DND-41 (cell line): ENCODE data around the gene PET100.

Experiments used
- ATAC-seq: fragments of 200-7000 bp; cut with Tn5 transposase; 3 replicates; pipeline ENCODE4 v1.9.1; 2021; ENCODE audit warnings: low read depth; ENCODE audit not compliant: insufficient read depth
- DNase-seq: peaks from one replicate; pipeline ENCODE4 v3.0.0-alpha.2; 2020
- H2AFZ ChIP-seq: 2 replicates; pipeline ENCODE4 v1.6.0; 2012; ENCODE audit warnings: low read depth, low read length
- H3K27ac ChIP-seq: 2 replicates; pipeline ENCODE4 v1.5.1; 2012; ENCODE audit warnings: low read length, inconsistent platforms
- H3K27me3 ChIP-seq: fragments of 200-600 bp; sonication (generic); 2 replicates; pipeline ENCODE4 v1.6.0; 2012; ENCODE audit warnings: low read length, mild to moderate bottlenecking, inconsistent platforms; ENCODE audit not compliant: insufficient read depth, poor library complexity
- H3K36me3 ChIP-seq: 2 replicates; pipeline ENCODE4 v1.5.1; 2012; ENCODE audit warnings: low read length, inconsistent platforms; ENCODE audit not compliant: insufficient read depth
- H3K4me1 ChIP-seq: 2 replicates; pipeline ENCODE4 v1.5.1; 2012; ENCODE audit warnings: mild to moderate bottlenecking, low read length; ENCODE audit not compliant: insufficient read depth
- H3K4me2 ChIP-seq: 2 replicates; pipeline ENCODE4 v1.6.0; 2012; ENCODE audit warnings: mild to moderate bottlenecking, moderate library complexity, low read length, inconsistent platforms; ENCODE audit not compliant: insufficient read depth
- H3K4me3 ChIP-seq, 2 experiments: fragments of 200-600 bp in 1 of 2; shearing (Covaris generic) in 1 of 2; 2 replicates each; pipeline ENCODE4 v1.5.1; 2012 to 2016; ENCODE audit warnings: inconsistent platforms in 2 of 2, low read length in 2 of 2, mild to moderate bottlenecking in 2 of 2, low read depth in 1 of 2, moderate library complexity in 1 of 2
- H3K79me2 ChIP-seq: 2 replicates; pipeline ENCODE4 v1.6.0; 2012; ENCODE audit warnings: low read length, inconsistent platforms; ENCODE audit not compliant: insufficient read depth
- H3K9ac ChIP-seq: 2 replicates; pipeline ENCODE4 v1.6.0; 2012; ENCODE audit warnings: low read depth, mild to moderate bottlenecking, inconsistent platforms, low read length, moderate library complexity
- H3K9me3 ChIP-seq: 2 replicates; pipeline ENCODE4 v1.5.1; 2012; ENCODE audit warnings: low read length, moderate library complexity, mild to moderate bottlenecking, inconsistent platforms; ENCODE audit not compliant: insufficient read depth, severe bottlenecking
- H4K20me1 ChIP-seq: 2 replicates; pipeline ENCODE4 v1.6.0; 2012; ENCODE audit warnings: low read length; ENCODE audit not compliant: insufficient read depth
- EZH2 ChIP-seq: IDR thresholded peaks from 3 replicates; pipeline ENCODE4 v1.6.1; 2012; ENCODE audit warnings: borderline replicate concordance, low read depth, mild to moderate bottlenecking, moderate library complexity, low read length, inconsistent platforms; ENCODE audit not compliant: severe bottlenecking
- TF ChIP-seq, protein P1 (sequence below): IDR thresholded peaks from 2 replicates; pipeline ENCODE4 v1.5.1; 2012; ENCODE audit warnings: borderline replicate concordance, low read length, moderate library complexity, mild to moderate bottlenecking; ENCODE audit not compliant: poor library complexity, severe bottlenecking; ENCODE audit errors: extremely low read depth

PET100 gene

DNA sequence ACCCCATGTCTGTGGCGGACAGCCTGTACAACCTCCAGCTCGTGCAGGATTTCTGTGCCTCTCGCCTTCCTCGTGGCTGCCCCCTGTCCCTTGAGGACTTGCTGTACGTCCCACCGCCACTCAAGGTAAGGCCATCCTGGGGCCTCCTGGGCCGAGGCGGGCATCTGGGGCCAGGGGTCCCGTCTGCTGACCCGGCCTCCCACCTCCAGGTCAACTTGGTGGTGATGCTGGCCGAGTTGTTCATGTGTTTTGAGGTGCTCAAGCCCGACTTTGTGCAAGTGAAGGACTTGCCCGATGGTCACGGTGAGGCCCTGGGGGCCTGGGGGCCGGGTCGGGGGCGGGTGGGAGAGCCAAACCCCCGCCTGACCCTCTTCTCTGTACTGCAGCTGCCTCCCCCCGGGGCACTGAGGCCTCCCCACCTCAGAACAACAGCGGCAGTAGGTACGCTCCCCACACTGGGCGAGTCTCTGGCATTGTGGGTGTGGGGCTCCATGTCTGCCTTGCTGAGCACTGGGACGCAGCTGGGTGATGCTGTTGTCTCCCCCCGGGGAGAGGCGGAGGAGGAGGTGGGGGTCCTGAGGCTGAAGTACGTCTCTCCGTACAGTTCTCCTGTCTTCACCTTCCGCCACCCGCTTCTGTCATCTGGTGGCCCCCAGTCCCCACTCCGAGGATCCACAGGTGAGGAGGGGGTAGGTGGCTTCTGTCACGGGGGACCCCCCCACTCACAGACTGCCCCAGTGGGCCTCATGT, 18.9 kb upstream of the PET100 start:
- H3K36me3 ChIP-seq: no peaks in the 10 kb centered on the region
- no peak overlapping the region for H3K27ac ChIP-seq
- no peak for ATAC-seq
- no peak for TF ChIP-seq EZH2
- TF ChIP-seq, protein P1, sequence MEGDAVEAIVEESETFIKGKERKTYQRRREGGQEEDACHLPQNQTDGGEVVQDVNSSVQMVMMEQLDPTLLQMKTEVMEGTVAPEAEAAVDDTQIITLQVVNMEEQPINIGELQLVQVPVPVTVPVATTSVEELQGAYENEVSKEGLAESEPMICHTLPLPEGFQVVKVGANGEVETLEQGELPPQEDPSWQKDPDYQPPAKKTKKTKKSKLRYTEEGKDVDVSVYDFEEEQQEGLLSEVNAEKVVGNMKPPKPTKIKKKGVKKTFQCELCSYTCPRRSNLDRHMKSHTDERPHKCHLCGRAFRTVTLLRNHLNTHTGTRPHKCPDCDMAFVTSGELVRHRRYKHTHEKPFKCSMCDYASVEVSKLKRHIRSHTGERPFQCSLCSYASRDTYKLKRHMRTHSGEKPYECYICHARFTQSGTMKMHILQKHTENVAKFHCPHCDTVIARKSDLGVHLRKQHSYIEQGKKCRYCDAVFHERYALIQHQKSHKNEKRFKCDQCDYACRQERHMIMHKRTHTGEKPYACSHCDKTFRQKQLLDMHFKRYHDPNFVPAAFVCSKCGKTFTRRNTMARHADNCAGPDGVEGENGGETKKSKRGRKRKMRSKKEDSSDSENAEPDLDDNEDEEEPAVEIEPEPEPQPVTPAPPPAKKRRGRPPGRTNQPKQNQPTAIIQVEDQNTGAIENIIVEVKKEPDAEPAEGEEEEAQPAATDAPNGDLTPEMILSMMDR: no peak
- no peaks in the 10 kb centered on the region for H3K4me1 ChIP-seq
- no peaks in the 10 kb centered on the region for H4K20me1 ChIP-seq
- H3K79me2 ChIP-seq: no peaks in the 10 kb centered on the region
- no peaks in the 10 kb centered on the region for H3K9me3 ChIP-seq
- no peak for DNase-seq
- H3K27me3 ChIP-seq: no peaks in the 10 kb centered on the region
- H3K4me2 ChIP-seq: no peak overlapping the region
- H3K9ac ChIP-seq: no peak overlapping the region
- no peak overlapping the region for H3K4me3 ChIP-seq
- H2AFZ ChIP-seq: no peak overlapping the region

- H3K79me2 ChIP-seq: no peaks in the 10 kb centered on the region
- TF ChIP-seq, protein P1: no peak
- TF ChIP-seq EZH2: no peak
- no peak for ATAC-seq
Observed at GRCh38 chr19:7611541-7612279, 17.9 kb upstream of the PET100 start.

GRCh38 chr19:7612282-7613274, 17.0 kb upstream of the PET100 start:
- H3K4me2 ChIP-seq: no peak overlapping the region
- H4K20me1 ChIP-seq: no peaks in the 10 kb centered on the region
- DNase-seq (no peak), ATAC-seq (no peak)
- no peak overlapping the region for H3K9ac ChIP-seq
- H3K79me2 ChIP-seq: no peaks in the 10 kb centered on the region
- no peaks in the 10 kb centered on the region for H3K9me3 ChIP-seq
- no peaks in the 10 kb centered on the region for H3K27me3 ChIP-seq
- H2AFZ ChIP-seq: no peak overlapping the region
- H3K36me3 ChIP-seq: no peaks in the 10 kb centered on the region
- no peaks in the 10 kb centered on the region for H3K4me1 ChIP-seq
- no peak overlapping the region for H3K4me3 ChIP-seq
- H3K27ac ChIP-seq: no peak overlapping the region
- TF ChIP-seq, protein P1: no peak
- TF ChIP-seq EZH2: no peak

More at GRCh38 chr19:7611541-7612279, 17.9 kb upstream of the PET100 start:
- H3K9ac ChIP-seq: no peak overlapping the region
- H4K20me1 ChIP-seq: no peaks in the 10 kb centered on the region
- H3K4me1 ChIP-seq: no peaks in the 10 kb centered on the region
- H3K9me3 ChIP-seq: no peaks in the 10 kb centered on the region
- DNase-seq: no peak
- H3K27ac ChIP-seq: no peak overlapping the region
- H2AFZ ChIP-seq: no peak overlapping the region
- H3K4me2 ChIP-seq: no peak overlapping the region
- H3K36me3 ChIP-seq: no peaks in the 10 kb centered on the region
- H3K4me3 ChIP-seq: no peak overlapping the region
- no peaks in the 10 kb centered on the region for H3K27me3 ChIP-seq
